NCI-H2171 (cell line): ENCODE data around the gene UNC13D.
"Not testable (repeated sequence)": the region's sequence is repeated elsewhere in the genome, so short reads cannot be mapped to it uniquely, and the experiment has no call there.

ENCODE experiments used
- DNase-seq: peaks from one replicate; lab custom pipeline; 2025; lab: John Stamatoyannopoulos, UW

UNC13D gene

GRCh38 chr17:75843577-75844529 is at the start of gene UNC13D:
TSS of gene UNC13D (minus strand) at chr17:75844404. CDS start at chr17:75844337, 67 bp downstream.
- no peak for DNase-seq

DNA sequence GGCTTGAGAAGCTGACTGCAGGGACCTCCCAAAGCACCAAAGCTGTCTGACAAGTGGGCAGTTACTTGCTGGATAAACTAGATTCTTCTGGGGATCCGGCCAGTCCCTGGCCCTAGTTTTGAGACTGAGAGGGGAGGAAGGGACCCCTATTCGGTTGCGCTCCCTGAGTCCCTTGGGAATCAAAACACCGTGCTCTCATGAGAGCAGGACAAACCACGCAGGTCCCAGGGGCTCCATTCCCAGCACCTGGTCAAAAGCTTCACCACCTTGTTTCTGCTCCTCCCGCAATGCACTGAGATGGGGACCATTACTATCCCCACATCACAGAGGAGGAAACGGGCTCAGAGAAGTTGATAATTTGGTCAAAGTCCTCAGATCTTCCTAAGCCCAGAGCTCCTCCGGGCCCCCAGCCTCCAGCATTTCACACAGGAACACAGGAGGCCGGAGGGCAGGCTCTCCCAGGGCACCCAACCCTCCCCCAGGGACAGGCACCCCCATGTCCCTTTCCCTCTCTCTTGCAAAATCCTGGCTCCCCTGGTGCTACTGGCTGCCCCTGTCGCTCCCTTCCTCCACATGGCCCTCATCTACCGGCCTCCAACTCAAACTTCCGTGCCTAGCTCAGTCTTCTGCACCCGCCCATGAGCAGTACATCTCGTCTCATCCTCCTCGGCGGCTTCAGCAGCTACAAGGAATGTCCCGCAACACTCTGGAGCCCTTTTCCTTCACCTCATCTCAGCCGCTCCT is 49.3 kb upstream of the UNC13D start:
- no peak for DNase-seq

GRCh38 chr17:75892556-75893224 is 48.5 kb upstream of the UNC13D start:
- DNase-seq: no peak

DNA sequence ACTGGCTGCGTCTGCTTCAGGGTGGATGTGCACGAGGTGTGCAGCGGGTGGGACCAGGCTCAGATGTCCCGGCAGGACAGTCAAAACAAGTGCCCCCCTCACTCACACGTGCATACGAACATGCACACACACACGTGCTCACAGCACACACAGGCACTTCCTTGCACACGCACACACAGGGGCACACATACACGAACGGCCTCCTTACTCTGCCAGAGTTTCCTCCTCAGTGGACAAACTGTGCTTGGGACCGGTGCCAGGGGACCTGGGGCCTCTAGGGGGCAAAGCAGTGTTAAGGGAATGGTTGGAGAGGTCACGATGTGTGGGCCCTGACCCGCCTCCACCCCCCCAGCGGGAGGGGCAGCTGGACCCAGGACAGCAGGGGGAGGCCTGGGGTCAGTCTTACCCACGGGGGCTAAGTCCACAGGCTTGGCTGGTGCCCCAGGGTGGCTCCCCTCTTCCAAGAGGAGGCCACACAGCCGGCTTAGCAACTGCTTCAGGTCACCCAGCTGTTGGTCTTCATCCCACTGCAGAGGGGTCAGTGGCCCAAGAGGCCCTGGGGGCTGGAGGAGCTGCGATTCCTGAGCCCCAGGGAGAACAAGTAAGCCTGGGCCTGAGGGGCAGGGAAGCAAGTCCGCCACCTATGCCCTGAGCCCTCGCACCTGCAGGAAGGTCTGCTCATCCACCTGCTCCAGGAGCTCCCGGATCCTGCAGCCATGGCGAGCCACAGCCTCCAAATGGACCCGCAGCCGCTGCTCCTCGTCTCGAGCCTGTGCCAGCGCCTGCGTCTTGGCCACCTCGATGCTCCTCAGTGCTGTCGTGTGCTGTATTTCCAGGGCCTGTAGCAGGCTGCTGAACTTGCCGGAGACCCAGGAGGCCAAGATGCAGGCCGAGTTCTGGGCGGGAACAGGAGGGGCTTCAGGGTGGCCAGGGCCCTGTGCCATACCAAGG is 47.7 kb upstream of the UNC13D start:
- no peak for DNase-seq

- DNase-seq: no peak
Observed at GRCh38 chr17:75891022-75891604, 46.9 kb upstream of the UNC13D start.

GRCh38 chr17:75889454-75889853 is 45.2 kb upstream of the UNC13D start:
- no peak for DNase-seq

GRCh38 chr17:75888484-75888883 is 44.3 kb upstream of the UNC13D start:
- no peak for DNase-seq

GRCh38 chr17:75885860-75886259 is 41.7 kb upstream of the UNC13D start:
- DNase-seq: not testable (repeated sequence)

GRCh38 chr17:75885431-75885830 is 41.2 kb upstream of the UNC13D start:
- DNase-seq: no peak

GRCh38 chr17:75881678-75882454 is 37.7 kb upstream of the UNC13D start:
- no peak for DNase-seq

GRCh38 chr17:75880266-75880665 is 36.1 kb upstream of the UNC13D start:
- DNase-seq: no peak

- peak; percentile 26 for DNase-seq
Observed at GRCh38 chr17:75878174-75878998, 34.2 kb upstream of the UNC13D start, which contains the start of gene TRIM47. TSS of gene TRIM47 (minus strand) at chr17:75878581. CDS start at chr17:75878548, 33 bp downstream.

- peak; percentile 72 for DNase-seq
Observed at GRCh38 chr17:75877752-75878173, 33.6 kb upstream of the UNC13D start.

GRCh38 chr17:75876938-75877751 is 32.9 kb upstream of the UNC13D start:
- DNase-seq: peak; percentile 36

DNA sequence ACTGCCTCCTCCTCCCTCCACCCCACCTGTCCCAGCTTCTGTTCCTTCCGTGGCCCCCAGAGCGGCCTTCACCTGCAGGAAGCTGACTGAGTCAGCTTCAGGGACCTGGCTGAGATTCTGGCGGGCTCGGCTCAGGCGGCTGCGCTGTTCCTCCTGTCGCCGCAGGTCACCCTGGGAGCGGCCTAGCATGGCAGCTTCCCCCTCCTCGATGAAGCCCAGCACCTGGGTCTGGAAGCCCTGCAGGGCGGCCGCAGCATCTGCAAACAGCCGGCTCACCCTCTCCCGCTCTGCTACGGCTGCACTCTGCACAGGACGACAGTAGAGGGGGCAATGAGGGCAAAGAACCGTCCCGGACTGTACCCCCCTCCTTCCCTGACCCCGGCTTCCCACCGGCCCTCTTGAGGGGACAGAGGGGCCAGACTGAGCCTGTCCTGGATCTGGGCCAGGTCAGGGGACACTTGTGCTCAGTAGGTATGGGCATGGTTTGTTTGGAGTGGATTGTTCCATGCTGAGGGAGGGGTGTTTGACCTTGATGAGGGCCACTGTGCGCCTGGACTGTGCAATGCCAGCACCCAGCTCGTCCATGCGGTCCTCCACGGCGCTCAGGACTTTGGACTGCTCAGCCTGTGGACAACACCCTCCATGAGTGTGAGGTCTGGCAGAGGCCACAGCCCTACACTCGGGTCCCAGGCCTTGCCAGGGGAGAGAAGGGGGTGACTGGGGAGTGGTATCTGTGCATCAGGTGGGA is 32.2 kb upstream of the UNC13D start:
- DNase-seq: peak; percentile 82

- DNase-seq: no peak
Observed at GRCh38 chr17:75875940-75876189, 31.7 kb upstream of the UNC13D start.

DNA sequence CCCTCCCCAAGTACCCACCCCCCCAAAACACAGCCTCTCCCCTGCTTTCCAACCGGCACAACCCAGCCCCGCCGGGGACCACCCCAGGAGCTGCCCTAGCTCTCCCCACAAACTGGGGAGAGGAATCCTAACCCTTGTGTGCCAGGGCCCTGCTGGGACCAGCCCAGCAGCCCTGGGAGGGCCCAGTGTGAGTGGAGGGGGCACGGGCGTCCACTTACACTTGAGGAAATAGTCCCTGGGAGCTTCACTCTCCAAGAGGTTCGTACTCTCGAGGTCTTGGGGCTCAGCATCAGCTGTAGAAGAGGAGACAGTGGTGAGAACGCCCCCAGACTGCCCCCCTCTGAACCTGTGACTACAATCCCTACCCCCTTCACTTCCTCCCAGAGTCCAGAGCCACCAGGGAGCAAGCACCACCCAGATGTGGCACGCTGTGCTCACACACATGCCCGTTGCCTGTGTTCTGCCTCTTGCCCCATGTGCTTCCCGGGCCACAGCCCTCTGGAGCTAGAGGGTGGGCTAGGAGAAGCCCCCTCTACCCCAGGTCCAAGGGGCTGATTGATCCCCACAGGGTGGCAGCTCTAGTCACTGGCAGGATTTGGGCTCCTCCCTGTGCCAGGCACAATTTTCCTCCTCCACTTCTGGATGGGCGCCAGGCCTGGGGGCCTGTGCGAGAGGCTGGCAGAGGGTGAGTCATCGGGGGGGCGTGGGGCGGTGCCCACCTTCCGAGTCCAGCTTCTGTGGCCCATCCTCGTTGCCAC is 31.2 kb upstream of the UNC13D start:
- DNase-seq: no peak
